Amniotic stem cell (primary cell): ENCODE measurements around the gene XXYLT1.

Source experiments
- DNase-seq: peaks from one replicate; lab custom pipeline; 2025; lab: John Stamatoyannopoulos, UW

The XXYLT1 gene

DNA sequence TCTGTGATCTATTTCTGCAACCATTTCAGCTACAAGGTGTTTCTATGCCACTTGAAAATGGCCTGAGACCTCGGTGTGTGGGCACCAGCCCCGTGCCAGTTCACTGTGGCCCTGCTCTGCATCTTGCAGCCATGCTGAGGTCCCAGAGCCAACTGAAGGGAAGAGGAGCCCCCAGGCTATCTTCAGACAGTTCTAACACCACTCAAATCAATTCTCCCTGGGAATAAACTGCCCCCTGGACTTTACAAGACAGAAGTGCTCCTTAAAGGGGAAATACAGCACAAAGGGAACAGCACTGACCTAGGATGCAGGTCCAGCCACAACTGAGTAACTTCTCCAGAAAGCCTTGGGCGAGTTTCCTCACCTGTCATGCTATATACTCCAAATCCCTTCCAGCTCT is 3.9 kb downstream of the XXYLT1 start:
- DNase-seq = no peak

DNA sequence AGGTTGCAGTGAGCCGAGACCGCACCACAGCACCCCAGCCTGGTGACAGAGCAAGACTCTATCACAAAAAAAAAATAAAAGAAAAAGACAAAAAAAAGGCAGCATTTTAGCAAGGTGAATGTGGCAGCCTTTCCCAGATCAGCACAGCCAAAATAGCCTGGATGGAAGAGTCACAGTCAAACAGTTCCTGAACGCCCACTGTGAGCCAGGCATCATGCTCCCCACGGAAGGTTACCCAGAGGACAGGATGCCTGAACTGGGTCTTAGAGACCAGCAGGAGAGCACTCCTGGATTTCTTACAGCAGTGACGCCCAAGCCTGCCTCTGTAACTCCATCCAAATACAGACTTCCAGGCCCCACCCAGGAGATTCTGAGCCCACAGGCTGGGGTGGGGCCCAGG is 4.5 kb downstream of the XXYLT1 start:
- no peak for DNase-seq

DNA sequence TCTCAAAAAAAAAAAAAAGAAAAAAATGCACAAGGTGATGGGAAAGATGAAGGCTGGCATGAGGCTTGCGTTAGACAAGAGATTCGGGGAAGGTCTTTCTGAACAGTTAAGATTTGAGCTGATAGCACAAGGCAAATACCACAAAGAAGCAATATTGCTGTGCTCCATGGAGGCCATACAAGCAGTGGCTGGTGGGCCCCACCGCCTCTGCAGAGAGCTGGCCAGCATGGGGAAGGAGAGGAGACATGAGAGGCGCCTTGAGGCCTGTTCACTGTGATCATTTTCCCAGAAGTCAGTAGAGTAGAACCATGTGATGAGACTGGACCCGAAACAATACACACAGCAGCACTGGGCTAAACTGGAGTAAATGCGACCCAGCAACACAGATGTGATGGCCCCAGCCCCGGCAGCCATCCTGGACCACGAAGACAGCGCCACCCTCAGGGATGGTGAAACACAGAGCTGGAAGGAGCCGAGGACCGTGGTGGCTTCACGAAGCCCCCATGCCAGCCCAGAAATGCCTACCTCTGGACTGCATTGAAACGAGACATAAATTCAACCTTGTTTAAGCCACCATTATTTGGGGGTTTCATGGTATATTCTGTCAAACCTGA is 5.5 kb downstream of the XXYLT1 start:
- no peak for DNase-seq

DNA sequence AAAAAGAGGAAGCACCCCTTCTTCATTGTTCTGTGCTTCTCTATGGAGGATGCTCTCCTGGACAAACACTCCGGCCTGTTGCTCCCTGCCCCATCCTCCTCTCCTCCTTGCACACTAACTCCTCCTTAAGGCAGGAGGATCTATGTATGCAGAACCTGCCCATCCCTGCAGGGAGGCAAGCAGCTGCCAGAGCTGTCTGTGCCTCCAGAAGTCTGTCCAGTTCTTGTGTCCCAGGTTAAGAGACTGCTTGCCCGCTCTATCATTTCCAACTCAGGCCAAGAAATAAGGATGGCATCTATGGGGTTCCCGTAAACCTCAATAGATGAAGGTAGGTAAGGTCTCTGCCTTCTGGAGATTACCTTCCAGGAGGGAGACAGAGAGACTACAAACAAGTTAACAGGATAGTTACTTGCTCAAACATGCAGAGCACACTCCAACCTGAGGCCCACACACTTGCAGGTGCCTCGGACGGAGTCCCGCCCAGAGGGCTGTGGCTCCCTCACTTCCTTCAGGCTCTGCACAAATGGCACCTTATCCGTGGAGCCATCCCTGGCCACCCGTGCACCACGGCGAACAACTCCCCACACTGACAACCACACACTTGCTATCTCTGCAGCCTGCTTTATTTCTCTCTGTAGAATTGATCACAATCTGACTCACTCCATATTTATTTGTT is 6.9 kb downstream of the XXYLT1 start:
- DNase-seq = no peak

DNA sequence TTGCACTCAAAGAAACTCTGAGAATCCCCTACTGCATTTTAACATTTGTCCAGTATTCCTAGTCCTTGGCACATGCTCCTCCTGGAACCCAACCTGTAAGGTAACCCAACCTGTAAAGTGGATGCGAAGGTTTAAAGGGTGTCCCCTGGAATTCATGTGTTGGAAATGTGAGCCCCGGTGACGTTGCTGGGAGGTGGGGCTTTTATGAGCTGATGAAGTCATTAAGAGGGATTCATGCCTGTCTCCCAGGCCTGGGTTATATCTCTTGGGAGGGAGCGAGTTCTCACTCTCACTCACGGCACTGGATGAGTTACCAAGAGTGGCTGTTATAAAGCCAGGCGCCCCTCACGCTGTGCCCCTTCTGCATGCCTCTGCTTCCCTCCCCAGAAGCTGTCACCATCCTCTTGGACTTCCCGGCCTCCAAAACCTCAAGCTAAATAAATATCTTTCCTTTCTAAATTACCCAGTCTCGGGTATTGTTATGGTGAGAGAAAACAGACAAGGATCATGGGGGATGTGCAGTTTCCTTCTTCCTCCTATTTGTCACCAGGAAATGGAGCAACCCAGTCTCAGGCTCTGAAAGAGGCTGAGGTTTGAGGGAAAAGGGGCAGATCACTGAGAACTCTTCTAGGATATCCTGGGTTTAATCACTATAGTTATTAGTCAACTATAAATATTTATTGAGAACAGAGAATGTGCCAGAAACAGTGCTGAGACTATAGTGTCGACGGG is 7.6 kb downstream of the XXYLT1 start:
- DNase-seq = no peak

DNA sequence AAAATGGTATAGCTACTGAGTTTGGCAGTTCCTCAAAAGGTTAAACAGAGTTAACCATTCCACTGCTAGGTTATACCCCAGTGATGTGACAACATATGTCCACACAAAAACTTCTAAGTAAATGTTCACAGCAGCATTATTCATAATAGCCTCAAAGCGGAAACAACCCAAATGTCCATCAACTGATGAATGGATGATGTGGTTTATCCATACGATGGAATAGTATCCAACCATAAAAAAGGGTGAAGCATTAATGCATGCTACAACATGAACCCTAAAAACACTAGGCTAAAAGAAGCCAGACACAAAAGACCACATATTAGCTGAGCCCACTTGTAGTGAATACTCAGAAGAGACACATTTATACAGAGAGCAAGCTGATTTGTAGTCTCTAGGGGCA is 9.0 kb downstream of the XXYLT1 start:
- DNase-seq = no peak

DNA sequence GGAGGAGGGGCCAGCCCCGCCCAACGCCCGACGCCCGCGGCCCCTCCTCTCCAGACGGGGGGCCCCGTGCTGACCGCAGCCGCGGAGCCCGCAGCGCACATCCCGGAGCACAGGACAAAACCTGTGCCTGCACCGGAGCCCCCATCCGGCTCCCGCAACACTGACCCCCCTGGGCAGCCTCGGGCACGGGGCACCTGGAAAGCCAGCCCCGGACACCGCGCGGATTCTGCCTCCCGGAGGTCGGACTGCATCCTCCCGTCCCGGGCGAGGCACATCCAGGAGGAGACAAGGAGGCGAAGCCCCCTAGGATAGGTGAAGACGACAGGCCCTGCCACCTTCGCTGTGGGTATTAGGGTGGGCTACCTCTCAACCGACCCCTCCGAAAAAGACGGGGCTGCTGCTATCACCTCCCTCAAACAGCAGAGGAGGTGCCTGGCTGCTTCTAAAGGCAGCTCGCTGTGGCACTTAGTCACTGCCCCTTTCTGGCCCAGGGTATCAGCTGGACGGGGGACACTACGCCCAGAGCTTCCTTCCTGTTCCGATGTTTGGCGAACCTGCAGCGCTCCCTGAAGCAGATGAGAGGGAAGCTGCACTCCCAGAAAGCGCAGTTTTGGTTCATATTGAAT is 10.6 kb downstream of the XXYLT1 start:
- DNase-seq = no peak

DNA sequence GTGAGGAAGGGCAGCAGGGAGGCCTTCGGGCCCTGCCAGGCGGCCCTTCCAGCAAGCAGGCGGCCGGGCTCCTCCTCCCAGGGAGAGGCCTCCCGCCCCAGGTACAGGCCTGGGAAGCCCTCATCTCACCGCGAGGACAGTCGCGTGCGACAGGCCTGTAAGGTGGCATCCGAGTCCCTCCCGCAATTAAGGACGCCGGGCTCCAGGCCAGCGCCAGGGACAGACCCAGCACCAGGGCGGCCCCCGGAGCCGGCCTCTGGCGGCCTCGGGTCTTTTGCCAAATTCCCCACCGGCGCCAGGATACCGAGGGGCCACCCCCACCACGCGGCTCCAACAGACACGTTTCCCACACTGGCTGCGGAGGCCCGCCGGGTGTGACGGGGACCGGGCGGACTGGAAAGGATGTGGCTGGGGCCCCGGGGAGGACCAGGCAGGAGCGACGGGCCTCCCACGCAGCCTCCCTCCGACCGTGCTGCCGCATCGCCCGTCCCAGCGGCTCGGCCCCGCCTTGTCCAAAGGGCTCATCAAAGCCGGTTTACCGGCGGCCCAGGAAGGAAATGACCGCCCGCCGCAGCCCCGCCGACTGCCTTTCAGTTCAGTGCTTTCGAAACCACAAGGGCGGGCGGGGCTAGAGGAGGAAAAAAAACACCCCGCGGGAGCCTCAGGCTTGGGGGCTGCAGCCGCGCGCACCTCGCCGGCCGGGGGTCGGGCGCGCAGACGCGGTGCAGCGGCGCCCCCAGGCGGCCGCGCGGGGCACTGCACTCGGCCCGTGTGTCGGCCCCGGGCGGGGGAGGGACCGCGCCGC is 11.3 kb downstream of the XXYLT1 start:
- DNase-seq = peak; percentile 96

DNA sequence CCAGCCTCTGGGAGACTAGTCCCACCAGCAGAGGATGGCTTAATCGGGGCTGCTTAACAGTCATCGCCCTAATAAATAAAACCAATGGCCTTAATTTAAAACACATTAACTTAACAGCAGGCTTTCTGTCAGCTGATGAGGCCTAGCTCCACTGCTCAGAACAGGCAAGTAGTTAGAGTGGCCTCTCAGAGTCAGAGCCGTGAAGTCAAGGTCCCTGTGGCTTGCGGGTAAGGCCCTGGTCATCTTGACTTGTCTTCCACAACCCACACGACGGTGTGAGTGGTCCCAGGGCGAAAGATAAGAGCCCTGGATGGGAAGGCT is 11.8 kb downstream of the XXYLT1 start:
- DNase-seq = no peak

DNA sequence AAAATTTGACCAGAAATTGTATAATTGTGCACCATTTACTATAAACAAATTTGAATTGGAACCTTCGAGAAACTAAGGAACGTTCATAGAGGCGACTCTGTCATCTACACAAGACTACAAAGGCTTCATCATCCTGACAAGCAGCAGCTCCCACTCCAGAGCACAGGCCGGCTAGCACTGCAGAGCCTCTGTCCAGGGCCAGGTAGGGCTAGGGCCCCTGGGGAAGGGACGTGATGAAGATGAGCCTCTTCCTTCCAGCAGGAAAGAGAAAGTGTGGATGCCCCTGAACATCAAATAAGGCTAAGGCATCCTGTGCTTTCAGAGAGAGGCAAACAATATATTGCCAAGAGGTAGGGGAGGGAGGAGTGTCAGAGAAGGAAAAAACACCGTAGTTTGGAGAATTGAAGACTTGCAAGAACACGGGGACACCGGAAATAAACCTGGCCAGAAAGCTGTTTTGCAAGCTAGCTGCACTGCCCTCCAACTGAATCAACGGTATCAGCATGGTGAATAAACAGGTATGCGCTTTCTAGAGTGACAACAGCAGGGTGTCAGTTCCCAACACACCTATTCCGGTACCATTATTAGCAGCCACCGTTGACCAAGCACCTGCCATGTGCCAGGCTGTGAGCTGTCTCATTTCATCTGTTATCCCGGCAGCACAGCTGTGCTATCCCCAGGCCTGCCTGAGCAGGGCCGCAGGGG is 12.4 kb downstream of the XXYLT1 start:
- no peak for DNase-seq

DNA sequence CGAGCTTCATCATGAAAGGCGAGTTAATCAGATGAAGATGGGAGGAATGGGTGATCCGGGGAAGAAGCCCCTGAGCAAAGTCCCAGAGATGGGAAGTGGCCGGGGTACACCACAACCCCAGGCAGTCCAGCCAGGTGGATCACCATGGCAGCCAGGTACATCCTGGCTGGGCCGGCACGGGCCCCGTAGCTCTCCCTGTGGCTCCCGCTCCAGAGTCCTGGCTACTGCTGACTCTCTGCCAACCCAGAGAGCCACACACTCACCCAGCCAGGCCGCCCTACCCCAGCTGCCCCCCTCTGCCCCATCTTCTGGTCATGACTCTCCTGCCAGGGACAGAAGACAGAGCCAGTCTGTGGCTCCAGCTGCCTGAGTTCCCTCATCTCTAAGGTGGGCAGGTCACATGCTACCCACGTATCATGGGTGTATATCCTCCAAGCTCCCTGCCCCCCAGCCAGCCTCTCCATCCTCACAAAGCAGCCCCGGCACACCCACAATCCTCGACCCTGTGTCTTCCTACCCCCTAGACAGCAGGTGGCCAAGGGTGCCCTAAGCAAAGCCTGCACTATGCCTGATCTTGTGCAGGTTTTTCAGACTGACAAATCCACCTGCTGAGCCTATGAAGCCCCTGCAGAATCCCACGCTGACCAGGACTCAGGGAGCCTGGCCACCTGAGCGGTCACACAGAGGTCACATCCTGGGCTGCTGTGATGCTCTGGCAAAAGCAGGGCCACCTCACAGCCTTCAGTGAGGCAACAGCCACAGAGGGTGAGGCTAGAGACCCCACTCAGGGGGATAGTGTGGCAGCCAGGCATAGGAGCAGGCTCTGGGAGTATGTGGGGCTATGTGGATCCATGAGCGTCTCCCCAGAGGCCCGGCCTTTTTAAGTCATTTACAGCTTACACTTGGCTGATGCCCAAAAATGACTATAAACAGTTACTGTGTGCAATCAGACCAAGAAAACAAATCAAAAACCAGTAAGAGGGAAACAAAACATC is 13.2 kb downstream of the XXYLT1 start:
- no peak for DNase-seq

DNA sequence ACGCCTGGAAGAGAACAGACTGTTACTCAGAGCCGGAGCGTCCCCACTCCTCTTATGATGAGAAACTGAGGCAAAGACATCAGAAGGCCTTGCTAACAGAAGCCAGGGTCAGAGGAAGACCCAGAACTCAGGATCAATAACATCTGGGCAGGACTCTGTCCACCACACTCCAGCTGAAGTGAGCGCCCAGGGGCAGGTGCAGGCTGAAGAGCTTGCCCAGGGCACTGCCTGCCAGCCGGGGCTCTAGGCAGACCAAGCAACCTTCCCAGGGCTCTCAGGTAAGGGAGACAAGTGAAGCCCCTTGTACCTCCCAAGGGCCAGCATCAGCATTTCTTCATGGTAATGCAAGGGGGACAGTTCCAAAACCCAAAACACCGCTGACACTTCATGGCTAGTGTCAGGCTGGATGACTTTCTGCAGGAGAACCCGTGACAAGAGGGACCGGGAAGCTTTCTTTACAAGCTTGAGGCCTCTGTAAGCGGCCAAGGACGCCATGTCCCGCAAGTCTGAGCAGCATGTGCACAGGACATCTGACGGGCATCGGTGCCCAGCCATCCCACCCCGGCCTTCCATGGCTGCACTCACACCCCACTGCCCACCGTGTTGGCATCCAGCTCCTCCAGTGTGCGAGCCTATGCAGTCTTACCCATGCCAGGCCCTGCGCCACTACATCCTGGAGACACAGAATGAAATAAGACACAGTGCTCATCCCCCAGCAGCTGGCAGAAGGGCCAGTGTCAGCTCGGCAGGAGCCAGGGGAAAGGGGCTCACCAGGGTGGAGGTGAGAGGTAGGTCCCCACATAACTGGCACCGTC is 14.1 kb downstream of the XXYLT1 start:
- DNase-seq = no peak

DNA sequence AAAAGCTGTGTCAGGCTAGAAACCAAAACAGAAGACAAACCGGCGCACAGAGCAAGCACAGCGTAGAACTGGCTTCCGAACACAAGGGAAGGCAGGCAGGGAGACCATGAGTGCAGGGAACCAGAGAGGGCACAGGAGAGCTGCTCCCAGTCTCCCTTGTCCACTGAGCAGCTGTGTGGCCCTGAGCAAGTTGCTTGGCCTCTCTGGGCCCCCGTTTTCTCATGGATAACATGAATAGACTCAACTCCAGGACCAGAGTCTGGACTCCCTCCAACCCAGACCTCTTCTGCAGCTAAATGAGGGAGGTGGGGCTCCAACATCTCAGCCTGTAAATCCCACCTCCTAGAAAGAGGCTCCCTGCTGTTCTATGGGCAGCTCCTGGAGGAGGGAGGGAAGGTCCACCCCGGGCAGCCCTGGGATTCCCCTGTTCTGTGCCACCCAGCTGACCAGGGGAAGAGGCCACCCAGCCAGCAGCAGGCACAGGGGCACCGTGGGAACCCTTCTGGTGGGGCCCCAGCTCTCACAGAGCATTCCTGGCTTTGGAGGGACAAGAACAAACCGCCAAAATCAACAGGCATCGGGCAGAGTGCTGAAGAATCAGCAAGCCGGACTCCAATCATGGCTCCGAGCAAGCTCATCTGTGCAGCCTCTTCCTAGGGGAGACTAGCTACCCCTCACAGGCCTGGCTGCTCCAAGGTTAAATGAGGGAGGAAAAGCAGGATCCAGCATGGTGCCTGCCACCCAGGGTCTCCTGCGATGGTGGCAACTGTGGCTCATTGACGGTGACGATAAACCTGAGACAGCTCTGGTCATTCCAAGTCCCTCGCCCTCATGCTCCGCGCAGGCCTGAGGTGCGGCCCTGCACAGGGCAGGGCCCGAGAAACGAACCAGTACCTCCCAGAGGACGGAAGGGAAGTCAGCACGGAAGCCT is 15.1 kb downstream of the XXYLT1 start:
- no peak for DNase-seq

DNA sequence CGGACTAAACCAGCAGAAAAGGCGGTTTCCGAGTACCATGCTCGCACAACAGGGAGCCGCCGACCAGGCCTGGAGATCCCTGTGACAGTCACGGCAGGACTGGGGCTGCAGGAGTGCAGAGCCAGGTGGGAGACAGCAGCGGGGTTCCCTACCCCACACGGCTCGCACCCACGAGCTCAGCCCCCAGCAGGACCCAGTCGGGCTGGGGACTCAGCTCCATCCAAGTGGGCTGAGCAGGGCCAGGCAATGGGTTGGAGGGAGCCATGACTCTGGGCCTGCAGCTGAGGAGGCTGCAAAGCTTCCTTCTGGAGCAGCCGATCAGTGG is 15.8 kb downstream of the XXYLT1 start:
- DNase-seq = no peak

DNA sequence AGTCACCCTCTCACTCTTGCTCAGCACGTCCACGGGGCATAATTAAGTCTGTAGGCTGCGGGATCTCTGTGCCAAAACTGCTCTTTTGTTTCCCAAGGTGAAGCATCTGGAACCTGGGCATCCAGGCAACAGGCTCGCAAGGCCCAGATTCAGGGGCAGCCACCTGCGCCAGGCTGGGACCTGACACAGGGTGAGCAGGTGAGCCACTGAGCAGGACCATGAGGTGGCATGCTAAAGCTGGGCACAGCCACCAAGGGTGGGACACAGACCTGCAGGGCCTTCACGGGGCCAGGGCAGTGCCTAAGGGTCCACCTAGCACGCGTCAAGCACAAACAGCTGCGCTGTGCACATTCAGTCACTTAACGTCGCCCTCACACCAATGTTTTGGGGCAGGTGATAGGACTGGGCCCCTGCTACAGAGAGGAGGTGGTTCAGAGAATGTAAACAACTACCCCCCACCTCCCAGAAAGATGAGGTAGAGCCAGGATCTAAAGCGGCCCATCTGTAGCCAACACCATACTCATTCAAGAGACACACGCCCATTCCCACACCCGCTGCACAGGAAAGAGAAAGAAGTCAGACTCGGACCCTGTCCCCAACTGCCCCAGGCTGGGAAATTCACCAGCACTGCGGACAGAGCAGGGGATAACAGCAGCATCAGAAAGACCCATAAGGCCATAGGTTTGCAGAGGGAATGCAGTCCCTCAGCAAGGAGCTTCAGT is 16.3 kb downstream of the XXYLT1 start:
- DNase-seq = no peak

DNA sequence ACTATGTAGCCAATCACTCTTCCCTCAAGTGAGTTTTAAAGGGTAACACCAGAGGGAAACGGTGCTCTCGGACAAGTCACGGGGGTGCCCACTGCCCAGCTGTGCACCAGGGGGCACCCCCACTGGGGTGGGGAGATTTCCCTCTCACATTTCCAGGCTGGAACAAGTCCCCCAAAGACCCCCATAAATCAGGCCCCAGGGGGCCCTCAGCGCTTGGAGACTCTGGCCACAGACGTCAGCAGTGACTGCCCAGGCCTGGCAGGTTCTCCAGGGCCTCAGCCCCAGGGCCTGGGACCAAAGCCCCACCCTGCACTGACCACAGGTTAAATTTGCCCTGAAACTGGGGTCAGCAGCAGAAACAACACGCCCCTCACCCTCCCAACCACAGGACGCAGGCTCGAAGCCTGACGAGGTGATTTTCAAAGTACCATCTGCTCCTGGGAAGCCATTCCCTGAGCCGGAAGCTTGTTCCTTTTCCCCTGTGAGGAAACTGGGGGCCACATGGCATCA is 17.0 kb downstream of the XXYLT1 start:
- DNase-seq = no peak

DNA sequence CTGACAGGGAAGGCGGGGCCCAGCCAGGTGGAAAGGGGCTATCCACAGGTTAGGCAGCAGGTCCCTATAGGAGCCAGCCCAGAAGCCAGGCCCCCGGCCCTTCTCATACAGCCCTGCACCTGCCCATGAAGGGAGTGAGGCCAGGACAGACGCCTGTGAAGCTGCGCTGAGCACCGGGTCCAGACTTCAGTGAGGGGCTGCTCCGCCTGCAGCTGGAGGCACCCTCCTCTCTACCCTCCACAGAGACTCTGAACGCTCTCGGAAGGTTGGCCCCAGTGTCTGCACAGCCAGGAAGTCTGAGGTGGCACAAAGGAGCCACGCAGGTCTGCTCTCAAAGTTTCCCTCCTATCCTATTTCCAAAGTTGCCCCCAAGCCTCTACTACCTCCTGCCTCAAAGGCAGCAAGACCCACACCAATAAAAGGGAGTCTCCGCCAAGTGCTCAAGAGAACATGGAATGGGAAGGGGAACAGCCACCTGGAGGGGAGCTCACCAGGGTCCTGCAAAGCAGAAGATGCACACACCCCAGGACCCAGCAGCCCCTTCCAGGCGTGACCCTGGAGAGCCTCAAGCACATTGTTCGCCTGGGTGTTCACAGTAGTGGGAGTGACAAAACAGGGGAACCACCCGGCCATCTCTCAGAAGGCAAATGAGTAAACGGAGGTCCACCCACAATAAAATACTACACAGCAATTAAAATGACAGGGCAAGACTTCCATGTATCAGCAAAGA is 19.5 kb downstream of the XXYLT1 start:
- no peak for DNase-seq
